HUES6 (cell line): ENCODE results near the gene LRRC8D.
A peak's percentile ranks its signal among the peaks of the same experiment; 100 is the strongest.

Source experiments
- H3K27ac ChIP-seq: 2 replicates; pipeline ENCODE4 v1.7.0; 2013; ENCODE audit warnings: low read depth, mild to moderate bottlenecking, low read length, inconsistent platforms
- H3K27me3 ChIP-seq: 2 replicates; pipeline ENCODE4 v1.6.1; 2013; ENCODE audit warnings: low read length; ENCODE audit not compliant: control insufficient read depth, insufficient read depth
- H3K36me3 ChIP-seq: 2 replicates; pipeline ENCODE4 v1.6.1; 2013; ENCODE audit warnings: low read length; ENCODE audit not compliant: control insufficient read depth, insufficient read depth
- H3K4me1 ChIP-seq: 2 replicates; pipeline ENCODE4 v1.6.1; 2013; ENCODE audit warnings: low read length; ENCODE audit not compliant: control insufficient read depth, insufficient read depth
- H3K4me3 ChIP-seq: 2 replicates; pipeline ENCODE4 v1.5.1; 2013; ENCODE audit warnings: low read depth, low read length
- H3K9ac ChIP-seq: one replicate; pipeline ENCODE4 v1.6.1; 2013; ENCODE audit warnings: mild to moderate bottlenecking, low read length
- H3K9me3 ChIP-seq: 2 replicates; pipeline ENCODE4 v1.6.1; 2013; ENCODE audit warnings: low read depth, low read length; ENCODE audit not compliant: control insufficient read depth, insufficient read depth

LRRC8D gene

GRCh38 chr1:89942825-89943658 is 122.2 kb downstream of the LRRC8D start:
- Histone ChIP-seq H3K9me3 (no peaks in the 10 kb centered on the region), H3K27me3 (no peaks in the 10 kb centered on the region), H3K4me1 (peaks cover 42% of the 10 kb centered on the region), H3K9ac (no peak overlapping the region), H3K36me3 (no peaks in the 10 kb centered on the region; the same call in 1 of the 2 replicates), H3K4me3 (no peak overlapping the region), H3K27ac (no peak overlapping the region)

GRCh38 chr1:89943846-89944781 is 123.3 kb downstream of the LRRC8D start:
- Histone ChIP-seq H3K9ac (no peak overlapping the region), H3K4me3 (no peak overlapping the region), H3K27me3 (no peaks in the 10 kb centered on the region), H3K4me1 (peaks cover 33% of the 10 kb centered on the region), H3K36me3 (no peaks in the 10 kb centered on the region), H3K9me3 (no peaks in the 10 kb centered on the region), H3K27ac (no peak overlapping the region)

- Histone ChIP-seq H3K4me1 (peaks cover 29% of the 10 kb centered on the region), H3K9me3 (no peaks in the 10 kb centered on the region), H3K27me3 (no peaks in the 10 kb centered on the region), H3K27ac (no peak overlapping the region), H3K9ac (no peak overlapping the region), H3K36me3 (no peaks in the 10 kb centered on the region), H3K4me3 (no peak overlapping the region)
These were observed 125.1 kb downstream of the LRRC8D start for GRCh38 chr1:89945852-89946476.

GRCh38 chr1:89946532-89946931 is 125.7 kb downstream of the LRRC8D start:
- no peak overlapping the region for H3K27ac ChIP-seq
- no peaks in the 10 kb centered on the region for H3K27me3 ChIP-seq
- no peak overlapping the region for H3K9ac ChIP-seq
- H3K36me3 ChIP-seq: no peaks in the 10 kb centered on the region
- no peak overlapping the region for H3K4me3 ChIP-seq
- peaks cover 31% of the 10 kb centered on the region for H3K4me1 ChIP-seq
- H3K9me3 ChIP-seq: no peaks in the 10 kb centered on the region

GRCh38 chr1:89948722-89949345 is 128.0 kb downstream of the LRRC8D start:
- Histone ChIP-seq H3K36me3 (no peaks in the 10 kb centered on the region), H3K9ac (no peak overlapping the region), H3K27ac (no peak overlapping the region), H3K4me1 (peaks cover 35% of the 10 kb centered on the region), H3K27me3 (no peaks in the 10 kb centered on the region), H3K9me3 (no peaks in the 10 kb centered on the region), H3K4me3 (no peak overlapping the region)

- no peaks in the 10 kb centered on the region for H3K27me3 ChIP-seq
- H3K4me1 ChIP-seq: peaks cover 37% of the 10 kb centered on the region
- H3K9me3 ChIP-seq: no peaks in the 10 kb centered on the region
- H3K9ac ChIP-seq: no peak overlapping the region
- H3K36me3 ChIP-seq: no peaks in the 10 kb centered on the region
- peak overlapping the region; percentile 0; the same call in 1 of the 2 replicates for H3K27ac ChIP-seq
- no peak overlapping the region for H3K4me3 ChIP-seq
These were observed 129.3 kb downstream of the LRRC8D start for GRCh38 chr1:89949991-89950624.

GRCh38 chr1:89950703-89951102 is 129.9 kb downstream of the LRRC8D start:
- Histone ChIP-seq H3K36me3 (no peaks in the 10 kb centered on the region), H3K27ac (no peak overlapping the region), H3K4me3 (no peak overlapping the region), H3K9me3 (no peaks in the 10 kb centered on the region), H3K27me3 (no peaks in the 10 kb centered on the region), H3K4me1 (peaks cover 43% of the 10 kb centered on the region), H3K9ac (no peak overlapping the region)

GRCh38 chr1:89951766-89952604 is 131.2 kb downstream of the LRRC8D start:
- Histone ChIP-seq H3K36me3 (no peaks in the 10 kb centered on the region), H3K9ac (no peak overlapping the region), H3K27ac (peak overlapping the region; percentile 60), H3K27me3 (no peaks in the 10 kb centered on the region), H3K4me1 (peaks cover 43% of the 10 kb centered on the region), H3K4me3 (no peak overlapping the region), H3K9me3 (no peaks in the 10 kb centered on the region)

GRCh38 chr1:89952605-89953130 is 131.8 kb downstream of the LRRC8D start:
- Histone ChIP-seq H3K4me1 (peaks cover 44% of the 10 kb centered on the region), H3K9ac (no peak overlapping the region), H3K4me3 (no peak overlapping the region), H3K27me3 (no peaks in the 10 kb centered on the region), H3K27ac (peak overlapping the region; percentile 60; the same call in 1 of the 2 replicates), H3K9me3 (no peaks in the 10 kb centered on the region), H3K36me3 (no peaks in the 10 kb centered on the region)
